C4-2B (cell line): ENCODE data around the gene AP1AR.

Experiments used
- CTCF ChIP-seq: fragments of 450-650 bp; conservative IDR thresholded peaks from 2 replicates; pipeline ENCODE4 v1.5.1; 2017; ENCODE audit warnings: mild to moderate bottlenecking
- ZFX ChIP-seq: fragments of 450-650 bp; IDR thresholded peaks from 2 replicates; pipeline ENCODE4 v1.6.1; 2017

GRCh38 chr4:112225157-112225556, 6.4 kb upstream of the AP1AR start:
- TF ChIP-seq CTCF (no peak), ZFX (no peak)
